Astrocyte of the hippocampus (primary cell): ENCODE measurements around the gene DPP6.
"Not testable (repeated sequence)": the region's sequence is repeated elsewhere in the genome, so short reads cannot be mapped to it uniquely, and the experiment has no call there.

Experiments
- DNase-seq: peaks from one replicate; pipeline ENCODE4 v3.0.0; 2011; ENCODE audit warnings: low read depth, low spot score

DPP6 gene

GRCh38 chr7:154927624-154928125 lies 875.5 kb downstream of the DPP6 start:
- DNase-seq, result peak; percentile 88

- peak; percentile 82 for DNase-seq
Observed at GRCh38 chr7:154928136-154929005, 876.2 kb downstream of the DPP6 start.

DNA sequence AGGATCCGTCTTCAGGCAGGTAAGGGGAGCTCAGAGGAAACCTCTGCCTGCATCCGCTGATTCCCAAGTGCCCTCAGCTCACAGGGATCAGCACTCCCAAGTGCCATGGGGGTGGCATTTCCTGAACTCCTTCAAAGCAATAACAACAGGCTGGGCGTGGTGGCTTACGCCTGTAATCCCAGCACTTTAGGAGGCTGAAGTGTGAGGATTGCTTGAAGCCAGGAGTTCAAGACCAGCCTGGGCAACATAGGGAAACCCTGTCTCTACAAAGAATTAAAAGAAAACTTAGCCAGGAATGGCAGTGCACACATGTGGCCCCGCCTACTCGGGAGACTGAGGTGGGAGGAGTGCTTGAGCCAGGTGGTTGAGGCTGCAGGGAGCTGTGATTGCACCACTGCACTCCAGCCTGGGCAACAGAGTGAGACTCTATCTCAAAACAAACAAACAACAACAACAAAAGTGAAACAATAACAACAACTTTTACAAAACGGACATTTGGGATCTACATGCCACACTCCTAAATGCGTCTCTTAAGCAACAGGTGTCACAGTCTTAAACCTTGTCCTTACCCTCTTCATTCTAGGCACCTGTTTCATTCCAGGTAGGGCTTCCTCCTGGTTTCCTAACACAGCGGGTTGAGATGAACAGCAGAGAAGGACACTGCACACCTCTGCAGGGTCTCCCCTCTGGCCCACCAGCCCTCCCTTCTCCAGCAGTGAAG lies 877.0 kb downstream of the DPP6 start:
- no peak for DNase-seq

GRCh38 chr7:154931906-154932305 lies 879.7 kb downstream of the DPP6 start:
- peak; percentile 77 for DNase-seq

DNA sequence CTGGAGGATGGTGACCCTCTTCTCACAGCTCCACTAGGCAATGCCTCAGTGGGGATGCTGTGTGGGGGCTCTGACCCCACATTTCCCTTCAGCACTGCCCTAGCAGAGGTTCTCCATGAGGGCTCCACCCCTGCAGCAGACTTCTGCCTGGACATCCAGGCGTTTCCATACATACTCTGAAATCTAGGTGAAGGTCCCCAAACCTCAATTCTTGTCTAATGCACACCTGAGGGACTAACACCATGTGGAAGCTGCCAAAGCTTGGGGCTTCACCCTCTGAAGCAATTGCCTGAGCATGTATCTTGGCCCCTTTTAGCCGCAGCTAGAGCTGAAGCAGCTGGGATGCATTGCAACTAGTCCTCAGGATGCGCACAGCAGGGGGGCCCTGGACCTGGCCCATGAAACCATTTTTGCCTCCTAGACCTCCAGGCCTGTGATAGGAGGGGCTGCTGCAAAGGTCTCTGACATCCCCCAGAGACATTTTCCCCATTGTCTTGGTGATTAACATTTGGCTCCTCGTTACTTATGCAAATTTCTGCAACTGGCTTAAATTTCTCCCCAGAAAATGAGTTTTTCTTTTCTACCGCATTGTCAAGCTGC lies 882.3 kb downstream of the DPP6 start:
- not testable (repeated sequence) for DNase-seq

DNA sequence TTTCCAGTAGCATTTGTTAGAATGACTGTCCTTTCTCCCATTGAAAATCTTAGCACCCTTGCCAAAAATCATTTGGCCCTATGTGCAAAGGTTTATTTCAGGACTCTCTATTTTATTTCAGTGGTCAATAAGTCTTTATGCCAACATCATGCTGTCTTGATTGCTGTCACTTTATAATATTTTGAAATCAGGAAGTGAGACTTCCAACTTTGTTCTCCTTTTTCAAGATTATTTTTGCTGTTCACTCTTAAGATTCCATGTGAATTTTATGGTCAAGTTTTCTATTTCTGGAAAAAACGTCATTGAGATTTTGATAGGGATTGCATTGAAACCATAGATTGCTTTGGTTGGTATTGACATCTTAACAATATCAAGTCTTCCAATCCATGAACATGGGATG lies 885.6 kb downstream of the DPP6 start:
- no peak for DNase-seq

DNA sequence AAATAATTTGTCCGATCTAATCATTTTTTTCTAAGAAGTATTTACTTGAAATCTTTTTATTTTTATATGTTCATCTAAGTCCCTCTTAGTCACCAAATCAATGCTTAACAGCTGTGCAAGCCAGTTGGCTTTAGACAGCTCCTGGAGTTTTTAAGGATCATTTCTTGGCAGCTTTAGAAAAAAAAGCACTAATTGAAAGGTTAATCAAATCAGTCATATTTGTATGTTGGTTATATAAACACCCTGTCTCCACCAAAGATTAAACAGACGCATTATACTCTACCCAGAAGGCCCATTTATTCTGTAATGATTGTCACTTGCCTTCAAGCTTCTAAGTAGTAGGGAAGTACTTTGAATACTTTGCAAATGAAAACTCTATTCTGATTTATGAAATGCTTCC lies 890.5 kb downstream of the DPP6 start:
- DNase-seq, result no peak
